Activated T-helper 1 cell treated with Interleukin-2 at 50 U/mL for 16 hours (primary cell): ENCODE results near the gene AKNA.

Experiments
- DNase-seq: peaks from one replicate; pipeline ENCODE4 v3.0.0-alpha.2; 2020; ENCODE audit warnings: low read depth

The AKNA gene

GRCh38 chr9:114362394-114362793 lies 25.4 kb downstream of the AKNA start:
- no peak for DNase-seq

DNA sequence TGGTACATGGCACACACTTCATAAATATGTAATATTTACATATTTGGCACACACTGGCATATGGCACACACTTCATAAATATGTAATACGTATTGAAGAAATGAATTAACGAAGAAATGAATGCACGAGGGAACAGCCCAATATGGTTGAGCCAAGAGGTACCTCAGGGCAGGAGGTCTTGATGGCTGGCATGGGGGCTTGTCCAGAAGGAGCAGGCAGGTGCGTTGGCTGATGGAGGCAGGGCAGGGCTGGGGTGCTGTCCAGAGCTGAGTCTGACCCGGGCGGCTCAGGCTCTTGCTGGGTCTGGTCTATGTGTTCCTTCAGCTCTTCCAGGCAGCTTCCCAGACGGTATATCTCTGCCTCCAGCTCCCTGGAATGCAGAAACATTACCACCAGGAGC lies 26.2 kb downstream of the AKNA start:
- DNase-seq, result no peak

GRCh38 chr9:114359801-114360200 lies 28.0 kb downstream of the AKNA start:
- DNase-seq, result no peak

DNA sequence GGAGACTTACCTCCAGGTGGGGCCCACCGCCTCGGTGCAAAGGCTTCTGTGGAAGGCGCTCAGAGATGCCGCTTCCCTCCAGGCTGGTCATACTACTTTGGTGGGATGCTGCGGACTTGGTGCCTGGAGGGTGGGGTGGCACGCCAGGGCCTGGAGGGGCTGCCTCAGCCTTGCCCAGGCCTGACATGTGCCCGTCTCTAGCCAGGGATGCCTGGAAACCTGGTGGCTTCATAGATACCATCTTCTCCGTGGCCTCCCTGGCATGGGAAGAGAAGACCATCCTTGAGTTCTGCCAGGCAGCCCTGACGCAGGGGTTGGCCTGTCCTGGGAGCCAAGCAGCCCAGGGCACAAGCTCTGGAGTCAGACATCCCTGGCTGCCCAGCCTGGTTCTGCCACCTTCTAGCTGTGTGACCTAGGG lies 29.9 kb downstream of the AKNA start:
- no peak for DNase-seq

DNA sequence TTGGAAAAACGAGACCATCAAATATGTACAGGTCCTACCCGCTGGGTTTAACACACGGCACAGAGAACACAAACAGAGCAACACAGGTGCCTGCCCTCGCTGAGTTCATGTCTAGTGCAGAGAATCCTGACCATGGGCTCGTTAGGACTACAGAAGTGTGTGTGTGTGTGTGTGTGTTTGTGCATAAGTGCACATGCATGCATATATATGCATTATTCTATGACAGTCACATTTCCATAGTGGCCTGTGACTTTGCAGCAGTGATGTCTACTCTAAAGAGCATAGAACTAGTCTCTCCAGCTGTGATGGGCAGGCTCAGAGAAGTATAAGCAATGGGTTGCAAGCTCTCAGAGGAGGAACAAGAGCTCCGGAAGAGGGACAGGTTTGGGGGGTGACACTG lies 30.4 kb downstream of the AKNA start:
- no peak for DNase-seq

GRCh38 chr9:114356792-114357191 lies 31.0 kb downstream of the AKNA start:
- DNase-seq, result no peak

- DNase-seq, result no peak
Observed at GRCh38 chr9:114355821-114356220, 32.0 kb downstream of the AKNA start.

DNA sequence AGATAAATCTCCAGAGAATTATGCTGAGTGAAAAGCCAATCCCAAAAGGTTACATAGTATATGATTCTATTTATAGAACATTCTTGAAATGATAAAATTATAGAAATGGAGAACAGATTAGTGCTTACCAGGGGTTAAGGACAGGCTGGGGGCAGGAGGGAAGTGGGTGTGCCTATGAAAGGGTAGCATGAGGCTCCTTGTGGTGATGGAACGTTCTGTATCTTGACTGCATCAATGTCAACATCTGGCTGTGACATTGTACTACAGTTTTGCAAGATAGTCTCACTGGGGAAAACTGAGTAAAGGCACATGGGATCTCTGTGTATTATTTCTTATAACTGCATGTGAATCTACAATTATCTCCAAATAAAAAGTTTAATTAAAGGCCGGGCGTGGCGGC lies 35.9 kb downstream of the AKNA start:
- no peak for DNase-seq

GRCh38 chr9:114350636-114351401 lies 37.0 kb downstream of the AKNA start:
- no peak for DNase-seq

GRCh38 chr9:114349713-114350480 lies 37.9 kb downstream of the AKNA start:
- no peak for DNase-seq

DNA sequence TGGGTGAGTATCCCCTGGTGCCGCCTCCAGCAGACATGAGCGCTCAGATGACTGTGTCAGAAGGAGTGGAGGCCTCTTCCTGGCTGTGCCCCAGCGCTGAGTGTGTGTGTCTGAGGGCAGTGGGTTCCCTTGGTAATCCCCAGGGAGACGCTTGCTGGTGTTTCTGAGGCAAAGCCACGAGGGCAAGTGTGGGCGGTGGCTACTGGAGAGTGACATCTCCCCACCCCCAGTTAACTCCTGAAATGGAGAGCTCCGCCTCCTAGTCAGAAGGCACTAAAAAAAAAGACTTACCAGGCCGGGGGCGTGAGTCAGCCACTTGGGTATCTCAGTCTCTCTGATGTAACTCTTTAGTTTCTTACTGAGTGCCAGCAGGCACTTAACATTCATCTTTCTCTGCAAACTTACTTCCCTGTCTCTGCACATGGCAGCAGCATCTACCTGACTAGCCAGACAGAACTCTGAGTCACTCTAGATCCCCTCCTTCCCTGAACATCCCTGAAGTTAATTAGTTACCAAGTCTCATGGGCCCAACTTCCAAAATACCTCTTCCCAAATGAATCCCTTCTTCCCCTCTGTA lies 38.8 kb downstream of the AKNA start:
- DNase-seq, result peak; percentile 24

GRCh38 chr9:114348261-114348905 lies 39.4 kb downstream of the AKNA start:
- no peak for DNase-seq

DNA sequence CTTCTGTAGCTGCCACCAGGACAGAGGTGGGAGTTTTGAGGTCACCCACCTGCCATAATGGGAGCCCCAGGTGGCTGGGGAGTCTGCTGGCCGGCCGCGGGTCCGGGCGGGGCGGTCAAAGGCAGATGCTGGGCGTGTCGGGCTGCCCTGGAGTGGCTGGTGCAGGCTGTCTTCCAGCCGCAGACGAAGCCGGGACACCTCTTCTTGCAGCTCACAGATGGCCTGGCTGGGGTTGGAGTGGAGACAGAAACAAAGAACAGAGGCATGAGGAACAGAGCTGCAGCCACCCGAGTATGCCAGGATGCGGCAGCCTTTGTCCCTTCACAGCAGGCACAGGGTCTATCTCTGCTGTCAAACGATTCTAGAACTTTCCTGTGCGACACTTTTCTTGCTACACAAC lies 40.1 kb downstream of the AKNA start:
- no peak for DNase-seq

- DNase-seq, result no peak
Observed at GRCh38 chr9:114346146-114346545, 41.6 kb downstream of the AKNA start.

GRCh38 chr9:114345493-114346065 lies 42.2 kb downstream of the AKNA start:
- no peak for DNase-seq

GRCh38 chr9:114344692-114345091 lies 43.1 kb downstream of the AKNA start:
- DNase-seq, result no peak

GRCh38 chr9:114344188-114344566 lies 43.6 kb downstream of the AKNA start:
- no peak for DNase-seq

- DNase-seq, result no peak
Observed at GRCh38 chr9:114343471-114344187, 44.2 kb downstream of the AKNA start.

DNA sequence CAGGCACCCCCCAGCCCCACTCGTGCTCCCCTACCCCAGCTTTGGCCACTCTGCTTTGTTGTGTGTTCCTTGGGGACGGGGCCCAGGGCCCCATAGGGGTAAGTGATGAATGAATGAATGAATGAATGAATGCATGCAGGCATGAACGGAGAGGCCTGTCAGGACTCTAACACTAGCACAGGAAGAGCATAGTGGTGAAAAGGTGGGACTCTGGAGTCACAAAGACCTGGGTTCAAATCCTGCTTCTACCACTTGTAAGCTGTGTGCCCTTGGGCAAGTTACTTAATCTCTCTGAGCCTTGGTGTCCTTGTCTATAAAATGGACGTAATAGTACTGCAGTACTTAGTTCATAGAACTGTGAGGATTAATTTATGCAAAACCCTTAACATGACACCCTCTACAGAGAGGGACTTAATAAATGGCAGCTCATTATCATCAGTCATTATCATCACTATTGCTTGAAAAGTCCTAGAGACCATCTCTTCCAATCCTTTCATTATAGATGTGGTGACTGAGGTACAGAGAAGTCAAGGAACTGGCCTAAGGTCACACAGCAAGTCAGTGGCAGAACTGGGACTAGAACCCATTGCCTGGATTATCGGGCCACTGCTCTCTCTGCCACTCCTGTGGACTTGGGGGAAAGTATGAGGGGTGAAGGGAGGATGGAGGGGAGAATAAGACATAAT lies 44.9 kb downstream of the AKNA start:
- no peak for DNase-seq

- DNase-seq, result no peak
Observed at GRCh38 chr9:114341991-114342390, 45.8 kb downstream of the AKNA start.
